Measurements from ENCODE around the gene CAMK2D.

CAMK2D gene

DNA sequence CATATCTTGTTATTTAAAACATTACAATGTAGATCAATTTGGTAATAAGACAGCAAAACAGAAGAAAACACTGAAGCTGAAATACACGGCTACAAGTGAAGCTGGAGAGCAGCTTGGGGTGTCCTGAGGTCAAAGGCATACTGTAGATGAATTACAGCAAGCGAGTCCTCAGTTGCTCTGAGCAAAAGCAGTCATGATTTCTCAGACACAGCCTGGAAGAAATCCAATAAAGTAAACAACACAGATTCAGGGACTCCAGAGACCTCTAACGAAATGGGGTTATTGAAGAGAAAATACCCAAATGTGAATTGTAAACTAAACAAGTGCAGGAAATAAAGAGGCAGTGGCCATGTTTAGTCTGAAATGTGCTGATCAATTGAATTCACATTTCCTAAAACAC is 324.4 kb downstream of the CAMK2D start:
- no peak for ATAC-seq
- TF ChIP-seq ISL1 (CRISPR knock-in tag; IDR thresholded peaks at IDR 0.05) (no peak), CREB5 (CRISPR knock-in tag; IDR thresholded peaks at IDR 0.05; ENCODE audit: low read depth) (no peak), OSR1 (CRISPR knock-in tag; IDR thresholded peaks at IDR 0.05) (no peak), PPARA (CRISPR knock-in tag; IDR thresholded peaks at IDR 0.05; ENCODE audit: borderline replicate concordance) (no peak), SNAI2 (CRISPR knock-in tag; IDR thresholded peaks at IDR 0.05) (no peak), ZNF565 (CRISPR knock-in tag; conservative IDR thresholded peaks at IDR 0.05; ENCODE audit: low read depth) (no peak), ZC3H10 (CRISPR knock-in tag; IDR thresholded peaks at IDR 0.05) (no peak), PATZ1 (CRISPR knock-in tag; IDR thresholded peaks at IDR 0.05; ENCODE audit: borderline replicate concordance) (no peak), ZNF8 (CRISPR knock-in tag; IDR thresholded peaks at IDR 0.05) (no peak), ZFP30 (CRISPR knock-in tag; IDR thresholded peaks at IDR 0.05) (no peak), TSHZ2 (CRISPR knock-in tag; IDR thresholded peaks at IDR 0.05) (no peak), ESRRG (CRISPR knock-in tag; IDR thresholded peaks at IDR 0.05) (no peak), RARB (CRISPR knock-in tag; IDR thresholded peaks at IDR 0.05) (no peak), ZFP3 (CRISPR knock-in tag; IDR thresholded peaks at IDR 0.05) (no peak), TCF4 (CRISPR knock-in tag; IDR thresholded peaks at IDR 0.05; ENCODE audit: borderline replicate concordance) (no peak), TOX (CRISPR knock-in tag; IDR thresholded peaks at IDR 0.05; ENCODE audit: borderline replicate concordance) (no peak)
- TF ChIP-seq, protein P1, sequence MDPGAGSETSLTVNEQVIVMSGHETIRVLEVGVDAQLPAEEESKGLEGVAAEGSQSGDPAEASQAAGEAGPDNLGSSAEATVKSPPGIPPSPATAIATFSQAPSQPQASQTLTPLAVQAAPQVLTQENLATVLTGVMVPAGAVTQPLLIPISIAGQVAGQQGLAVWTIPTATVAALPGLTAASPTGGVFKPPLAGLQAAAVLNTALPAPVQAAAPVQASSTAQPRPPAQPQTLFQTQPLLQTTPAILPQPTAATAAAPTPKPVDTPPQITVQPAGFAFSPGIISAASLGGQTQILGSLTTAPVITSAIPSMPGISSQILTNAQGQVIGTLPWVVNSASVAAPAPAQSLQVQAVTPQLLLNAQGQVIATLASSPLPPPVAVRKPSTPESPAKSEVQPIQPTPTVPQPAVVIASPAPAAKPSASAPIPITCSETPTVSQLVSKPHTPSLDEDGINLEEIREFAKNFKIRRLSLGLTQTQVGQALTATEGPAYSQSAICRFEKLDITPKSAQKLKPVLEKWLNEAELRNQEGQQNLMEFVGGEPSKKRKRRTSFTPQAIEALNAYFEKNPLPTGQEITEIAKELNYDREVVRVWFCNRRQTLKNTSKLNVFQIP (CRISPR knock-in tag; IDR thresholded peaks at IDR 0.05; ENCODE audit: borderline replicate concordance, low read depth) = no peak

- peak; percentile 74 for ATAC-seq
- TF ChIP-seq ZFP30 (CRISPR knock-in tag; IDR thresholded peaks at IDR 0.05) = no peak
- no peak for TF ChIP-seq PATZ1 (CRISPR knock-in tag; IDR thresholded peaks at IDR 0.05; ENCODE audit: borderline replicate concordance)
- TF ChIP-seq, protein P2, sequence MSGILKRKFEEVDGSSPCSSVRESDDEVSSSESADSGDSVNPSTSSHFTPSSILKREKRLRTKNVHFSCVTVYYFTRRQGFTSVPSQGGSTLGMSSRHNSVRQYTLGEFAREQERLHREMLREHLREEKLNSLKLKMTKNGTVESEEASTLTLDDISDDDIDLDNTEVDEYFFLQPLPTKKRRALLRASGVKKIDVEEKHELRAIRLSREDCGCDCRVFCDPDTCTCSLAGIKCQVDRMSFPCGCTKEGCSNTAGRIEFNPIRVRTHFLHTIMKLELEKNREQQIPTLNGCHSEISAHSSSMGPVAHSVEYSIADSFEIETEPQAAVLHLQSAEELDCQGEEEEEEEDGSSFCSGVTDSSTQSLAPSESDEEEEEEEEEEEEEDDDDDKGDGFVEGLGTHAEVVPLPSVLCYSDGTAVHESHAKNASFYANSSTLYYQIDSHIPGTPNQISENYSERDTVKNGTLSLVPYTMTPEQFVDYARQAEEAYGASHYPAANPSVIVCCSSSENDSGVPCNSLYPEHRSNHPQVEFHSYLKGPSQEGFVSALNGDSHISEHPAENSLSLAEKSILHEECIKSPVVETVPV (CRISPR knock-in tag; IDR thresholded peaks at IDR 0.05) = no peak
Measured at GRCh38 chr4:113436360-113436759, 325.2 kb downstream of the CAMK2D start.

- ATAC-seq = peak; percentile 83
- TF ChIP-seq ISL1 (CRISPR knock-in tag; IDR thresholded peaks at IDR 0.05) (0 out of 2 replicates have a peak, but pooled peaks have one; percentile 10), ZFP30 (CRISPR knock-in tag; IDR thresholded peaks at IDR 0.05) (no peak), PPARA (CRISPR knock-in tag; IDR thresholded peaks at IDR 0.05; ENCODE audit: borderline replicate concordance) (no peak)
Measured at GRCh38 chr4:113435893-113436292, 325.6 kb downstream of the CAMK2D start.
